ENCODE results near the gene FAM162A.

The FAM162A gene

DNA sequence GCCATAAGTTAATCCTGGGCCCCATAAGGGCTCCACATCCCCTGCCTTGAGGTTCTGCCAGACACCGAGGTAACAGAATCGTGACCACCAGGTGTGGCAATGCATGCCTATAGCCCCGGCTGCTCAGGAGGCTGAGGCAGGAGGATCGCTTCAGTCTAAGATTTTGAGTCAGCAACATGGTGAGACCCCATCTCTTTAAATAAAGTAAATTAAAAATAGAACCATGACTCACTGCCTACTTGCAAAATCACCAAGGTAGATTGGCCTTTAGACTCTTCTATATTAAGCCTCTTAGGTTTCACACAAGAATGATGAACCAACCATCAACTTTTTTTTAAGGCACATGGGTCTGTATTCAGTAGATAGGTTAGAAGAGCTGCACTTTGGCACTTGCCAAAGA lies 22.2 kb downstream of the FAM162A start (continued):
- TF ChIP-seq ZNF239 (tag by site-specific recombination; IDR thresholded peaks at IDR 0.05): no peak
- TF ChIP-seq, protein P1, sequence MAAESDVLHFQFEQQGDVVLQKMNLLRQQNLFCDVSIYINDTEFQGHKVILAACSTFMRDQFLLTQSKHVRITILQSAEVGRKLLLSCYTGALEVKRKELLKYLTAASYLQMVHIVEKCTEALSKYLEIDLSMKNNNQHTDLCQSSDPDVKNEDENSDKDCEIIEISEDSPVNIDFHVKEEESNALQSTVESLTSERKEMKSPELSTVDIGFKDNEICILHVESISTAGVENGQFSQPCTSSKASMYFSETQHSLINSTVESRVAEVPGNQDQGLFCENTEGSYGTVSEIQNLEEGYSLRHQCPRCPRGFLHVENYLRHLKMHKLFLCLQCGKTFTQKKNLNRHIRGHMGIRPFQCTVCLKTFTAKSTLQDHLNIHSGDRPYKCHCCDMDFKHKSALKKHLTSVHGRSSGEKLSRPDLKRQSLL (tag by site-specific recombination; IDR thresholded peaks at IDR 0.05): no peak
- no peak for TF ChIP-seq ZNF140 (tag by site-specific recombination; IDR thresholded peaks at IDR 0.05)

GRCh38 chr3:122407946-122408345 lies 24.0 kb downstream of the FAM162A start:
- H3K4me3 ChIP-seq (ENCODE audit: low read depth, low read length): no peak overlapping the region
- ChIA-PET POLR2A (no interaction called here), CTCF (interaction anchor here (0.5 to 1.3 kb wide), 3 partner anchors 14 to 850 kb away, joined by 3 to 5 read pairs (median 3); partner anchors contain the start of gene FAM162A)
- H3K4me1 ChIP-seq (ENCODE audit: control insufficient read depth, insufficient read depth, low read length): no peaks in the 10 kb centered on the region
- H3K9me3 ChIP-seq (ENCODE audit: control insufficient read depth, insufficient read depth, low read depth, low read length): no peaks in the 10 kb centered on the region
- H3K36me3 ChIP-seq (ENCODE audit: control insufficient read depth in 2 of 2, insufficient read depth in 1 of 2, low read length in 2 of 2): peaks cover 0 to 74% of the 10 kb centered on the region in 2 experiments; a peak in 2 of 3 replicates
- H3K27ac ChIP-seq (ENCODE audit: extremely low read depth, low read depth, low read length): no peak overlapping the region
- TF ChIP-seq HOXD13 (CRISPR knock-in tag; IDR thresholded peaks at IDR 0.05; ENCODE audit: borderline replicate concordance): no peak
- TF ChIP-seq SCRT1 (tag by site-specific recombination; IDR thresholded peaks at IDR 0.05; ENCODE audit: borderline replicate concordance): no peak
- TF ChIP-seq KLF7 (tag by site-specific recombination; IDR thresholded peaks at IDR 0.05; ENCODE audit: borderline replicate concordance): no peak
- TF ChIP-seq ZNF280C (tag by site-specific recombination; IDR thresholded peaks at IDR 0.05): no peak
- TF ChIP-seq FEZF1 (tag by site-specific recombination; IDR thresholded peaks at IDR 0.05): no peak
- TF ChIP-seq, protein P2, sequence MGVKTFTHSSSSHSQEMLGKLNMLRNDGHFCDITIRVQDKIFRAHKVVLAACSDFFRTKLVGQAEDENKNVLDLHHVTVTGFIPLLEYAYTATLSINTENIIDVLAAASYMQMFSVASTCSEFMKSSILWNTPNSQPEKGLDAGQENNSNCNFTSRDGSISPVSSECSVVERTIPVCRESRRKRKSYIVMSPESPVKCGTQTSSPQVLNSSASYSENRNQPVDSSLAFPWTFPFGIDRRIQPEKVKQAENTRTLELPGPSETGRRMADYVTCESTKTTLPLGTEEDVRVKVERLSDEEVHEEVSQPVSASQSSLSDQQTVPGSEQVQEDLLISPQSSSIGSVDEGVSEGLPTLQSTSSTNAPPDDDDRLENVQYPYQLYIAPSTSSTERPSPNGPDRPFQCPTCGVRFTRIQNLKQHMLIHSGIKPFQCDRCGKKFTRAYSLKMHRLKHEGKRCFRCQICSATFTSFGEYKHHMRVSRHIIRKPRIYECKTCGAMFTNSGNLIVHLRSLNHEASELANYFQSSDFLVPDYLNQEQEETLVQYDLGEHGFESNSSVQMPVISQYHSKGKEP (tag by site-specific recombination; IDR thresholded peaks at IDR 0.05): no peak
- no peak for TF ChIP-seq ZNF426 (tag by site-specific recombination; IDR thresholded peaks at IDR 0.05)
- no peak for TF ChIP-seq ZNF26 (tag by site-specific recombination; IDR thresholded peaks at IDR 0.05)
- TF ChIP-seq ZNF76 (tag by site-specific recombination; IDR thresholded peaks at IDR 0.05; ENCODE audit: borderline replicate concordance, low read depth): no peak
- TF ChIP-seq ZNF24 (tag by site-specific recombination; IDR thresholded peaks at IDR 0.05): no peak
- TF ChIP-seq ZNF660 (tag by site-specific recombination; IDR thresholded peaks at IDR 0.05): no peak
- TF ChIP-seq ZNF112 (tag by site-specific recombination; IDR thresholded peaks at IDR 0.05): no peak
- TF ChIP-seq ZNF214 (tag by site-specific recombination; IDR thresholded peaks at IDR 0.05; ENCODE audit: borderline replicate concordance): no peak
- TF ChIP-seq, protein P3, sequence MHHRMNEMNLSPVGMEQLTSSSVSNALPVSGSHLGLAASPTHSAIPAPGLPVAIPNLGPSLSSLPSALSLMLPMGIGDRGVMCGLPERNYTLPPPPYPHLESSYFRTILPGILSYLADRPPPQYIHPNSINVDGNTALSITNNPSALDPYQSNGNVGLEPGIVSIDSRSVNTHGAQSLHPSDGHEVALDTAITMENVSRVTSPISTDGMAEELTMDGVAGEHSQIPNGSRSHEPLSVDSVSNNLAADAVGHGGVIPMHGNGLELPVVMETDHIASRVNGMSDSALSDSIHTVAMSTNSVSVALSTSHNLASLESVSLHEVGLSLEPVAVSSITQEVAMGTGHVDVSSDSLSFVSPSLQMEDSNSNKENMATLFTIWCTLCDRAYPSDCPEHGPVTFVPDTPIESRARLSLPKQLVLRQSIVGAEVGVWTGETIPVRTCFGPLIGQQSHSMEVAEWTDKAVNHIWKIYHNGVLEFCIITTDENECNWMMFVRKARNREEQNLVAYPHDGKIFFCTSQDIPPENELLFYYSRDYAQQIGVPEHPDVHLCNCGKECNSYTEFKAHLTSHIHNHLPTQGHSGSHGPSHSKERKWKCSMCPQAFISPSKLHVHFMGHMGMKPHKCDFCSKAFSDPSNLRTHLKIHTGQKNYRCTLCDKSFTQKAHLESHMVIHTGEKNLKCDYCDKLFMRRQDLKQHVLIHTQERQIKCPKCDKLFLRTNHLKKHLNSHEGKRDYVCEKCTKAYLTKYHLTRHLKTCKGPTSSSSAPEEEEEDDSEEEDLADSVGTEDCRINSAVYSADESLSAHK (tag by site-specific recombination; IDR thresholded peaks at IDR 0.05): no peak
- TF ChIP-seq ZNF202 (tag by site-specific recombination; IDR thresholded peaks at IDR 0.05; ENCODE audit: borderline replicate concordance): no peak
- TF ChIP-seq ZNF133 (tag by site-specific recombination; IDR thresholded peaks at IDR 0.05): no peak
- TF ChIP-seq, protein P4, sequence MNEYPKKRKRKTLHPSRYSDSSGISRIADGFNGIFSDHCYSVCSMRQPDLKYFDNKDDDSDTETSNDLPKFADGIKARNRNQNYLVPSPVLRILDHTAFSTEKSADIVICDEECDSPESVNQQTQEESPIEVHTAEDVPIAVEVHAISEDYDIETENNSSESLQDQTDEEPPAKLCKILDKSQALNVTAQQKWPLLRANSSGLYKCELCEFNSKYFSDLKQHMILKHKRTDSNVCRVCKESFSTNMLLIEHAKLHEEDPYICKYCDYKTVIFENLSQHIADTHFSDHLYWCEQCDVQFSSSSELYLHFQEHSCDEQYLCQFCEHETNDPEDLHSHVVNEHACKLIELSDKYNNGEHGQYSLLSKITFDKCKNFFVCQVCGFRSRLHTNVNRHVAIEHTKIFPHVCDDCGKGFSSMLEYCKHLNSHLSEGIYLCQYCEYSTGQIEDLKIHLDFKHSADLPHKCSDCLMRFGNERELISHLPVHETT (tag by site-specific recombination; IDR thresholded peaks at IDR 0.05): no peak
